GM21529 (cell line): ENCODE results near the gene KIF1A.
"Not testable (repeated sequence)": the region's sequence is repeated elsewhere in the genome, so short reads cannot be mapped to it uniquely, and the experiment has no call there.

Source experiments
- ATAC-seq: cut with Tn5 transposase; IDR thresholded peaks from one replicate; pipeline ENCODE4 v1.9.1; 2021; ENCODE audit not compliant: unreplicated experiment

Gene KIF1A

DNA sequence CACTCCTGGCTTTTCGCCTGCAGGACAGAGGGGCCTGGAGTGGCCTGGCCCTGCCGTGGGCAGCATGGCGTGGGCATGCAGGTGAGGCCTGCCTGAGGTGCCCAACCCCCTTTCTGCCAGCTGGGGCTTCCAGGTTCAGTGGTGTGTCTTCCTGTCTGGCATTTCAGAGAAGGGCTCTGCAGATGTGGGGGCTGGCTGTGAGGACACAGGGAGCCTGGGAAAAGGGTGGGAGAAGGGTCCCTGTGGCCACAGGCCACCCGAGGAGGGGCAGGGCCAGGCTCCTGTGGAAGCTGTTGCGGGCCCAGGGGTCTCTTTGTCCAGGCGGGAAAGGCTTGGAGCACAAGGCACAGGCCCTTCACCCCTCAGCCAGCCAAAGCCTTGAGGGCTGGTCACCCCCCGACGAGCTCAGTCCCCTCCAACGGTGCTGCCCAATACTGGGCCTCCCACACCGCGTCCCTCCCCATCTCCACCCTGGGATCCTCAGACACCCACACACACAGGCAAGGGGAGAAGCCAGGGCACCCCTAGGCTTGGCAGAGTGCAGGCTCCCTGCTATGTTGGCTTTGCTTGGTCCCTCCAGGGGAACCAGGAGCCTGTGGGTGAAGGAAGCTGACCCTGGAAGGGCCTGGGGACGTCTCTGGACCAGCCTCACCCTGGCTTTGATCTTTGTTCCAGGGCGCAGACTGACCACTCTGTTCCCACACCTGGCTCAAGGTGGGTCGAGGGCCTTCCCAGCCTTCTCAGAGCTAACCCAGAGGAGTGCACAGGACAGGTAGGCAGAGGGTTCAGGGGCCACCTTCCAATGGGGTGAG, 132.1 kb downstream of the KIF1A start:
- no peak for ATAC-seq

GRCh38 chr2:240687045-240687740, 132.8 kb downstream of the KIF1A start:
- no peak for ATAC-seq

GRCh38 chr2:240686460-240686859, 133.6 kb downstream of the KIF1A start:
- ATAC-seq, result no peak

- no peak for ATAC-seq
Measured at GRCh38 chr2:240685771-240686371, 134.1 kb downstream of the KIF1A start.

DNA sequence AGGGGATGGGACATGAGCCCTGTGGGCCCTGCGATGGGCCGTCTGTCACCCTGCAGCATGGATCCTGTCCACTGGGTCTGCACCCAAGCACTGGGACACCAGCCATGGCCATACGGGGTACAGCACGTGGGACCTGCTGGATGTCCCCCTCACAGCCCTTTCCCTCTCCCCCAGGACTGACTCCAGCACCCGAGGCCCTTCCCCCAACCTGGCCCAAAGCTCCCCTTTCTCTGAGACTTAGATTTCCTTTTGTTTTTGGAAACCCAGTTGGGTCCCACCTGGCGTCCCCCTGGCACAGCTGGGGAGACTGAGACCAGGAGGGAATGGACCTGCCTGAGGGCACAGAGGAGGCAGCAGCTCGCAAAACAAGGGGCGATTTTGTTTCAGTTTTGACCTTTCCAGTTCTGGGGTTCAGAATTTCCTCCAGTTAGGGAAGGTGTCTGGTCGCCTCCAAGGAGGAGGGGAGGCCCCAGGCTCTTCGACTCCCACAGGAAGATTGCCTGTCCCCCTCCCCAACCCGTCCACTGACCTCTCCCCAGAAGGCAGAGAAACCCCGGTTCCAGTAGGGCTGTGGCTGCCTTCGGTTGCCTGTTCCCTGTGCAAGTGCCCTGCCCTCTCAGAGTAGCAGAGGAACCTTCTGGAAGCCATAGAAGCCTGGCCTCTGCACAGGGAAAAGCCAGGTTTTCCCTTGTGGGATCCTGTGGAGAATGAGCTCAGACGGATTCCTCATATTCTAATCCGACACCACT, 135.9 kb downstream of the KIF1A start:
- ATAC-seq, result not testable (repeated sequence)

DNA sequence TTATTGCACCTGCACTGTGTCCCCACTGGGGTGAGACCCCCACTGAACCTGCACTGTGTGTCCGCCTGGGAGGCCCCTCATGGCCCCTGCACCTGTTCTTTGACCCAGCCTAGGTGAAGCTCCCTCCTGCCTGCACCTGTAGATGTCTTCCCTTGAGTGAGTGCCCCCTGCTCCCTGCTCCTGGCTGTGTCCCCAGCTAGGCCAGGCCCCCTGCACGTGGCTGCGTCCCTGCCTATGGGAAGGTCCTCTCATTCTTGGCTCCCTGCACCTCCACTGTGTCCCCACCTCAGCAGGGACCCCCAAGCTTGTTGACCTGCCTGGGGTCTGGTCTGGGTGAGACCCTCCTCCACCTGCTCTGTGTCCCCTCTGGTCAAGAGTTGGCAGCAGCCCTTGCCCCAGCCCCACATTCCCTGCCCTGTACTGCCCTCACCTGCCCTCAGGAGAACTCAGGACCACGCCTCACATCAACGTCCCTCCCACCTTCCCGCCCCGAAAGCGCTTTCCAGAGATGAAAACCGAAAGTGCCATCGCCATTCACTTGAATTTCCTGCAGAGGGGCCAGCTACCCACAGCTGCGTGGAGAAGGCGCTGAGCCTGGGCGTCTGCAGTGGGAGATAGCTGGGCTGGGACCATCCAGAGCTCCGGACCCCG, 136.6 kb downstream of the KIF1A start:
- not testable (repeated sequence) for ATAC-seq

DNA sequence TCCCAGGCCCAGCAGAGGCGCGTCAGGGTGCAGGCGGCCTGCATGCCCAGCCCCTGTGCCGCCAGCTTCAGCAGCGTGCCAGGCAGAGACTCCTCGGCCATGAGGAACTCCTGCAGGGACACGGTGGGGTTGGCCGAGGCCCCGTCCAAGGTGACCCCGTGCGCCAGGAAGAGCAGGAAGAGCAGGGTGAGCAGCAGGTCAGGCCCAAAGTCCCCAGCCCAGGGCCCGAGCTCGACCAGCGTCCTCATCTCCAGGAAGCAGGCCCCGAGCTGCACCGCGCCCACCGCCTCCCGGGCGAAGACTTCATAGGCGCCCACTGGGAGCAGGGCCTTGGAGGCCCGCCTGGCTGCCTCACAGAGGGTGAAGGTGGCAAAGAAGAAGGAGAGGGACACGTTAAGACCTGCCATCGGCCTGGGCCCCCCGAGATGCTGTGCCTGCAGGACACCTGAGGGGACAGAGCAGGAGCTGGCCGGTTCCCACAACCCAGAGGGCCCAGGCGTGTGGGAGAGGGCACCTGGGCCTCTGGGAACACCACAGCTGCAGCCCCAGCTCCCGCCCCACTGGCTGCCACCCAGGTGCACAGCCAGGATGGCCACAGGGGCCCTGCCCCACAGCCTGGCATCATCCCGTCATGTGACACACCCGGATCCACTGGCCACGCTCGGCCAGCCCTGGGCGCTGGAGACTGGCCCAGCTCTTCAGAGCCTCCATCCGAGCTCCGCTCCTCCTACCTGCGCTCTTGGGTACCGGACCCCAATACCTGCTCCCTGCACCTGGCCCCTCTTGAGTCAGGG, 137.4 kb downstream of the KIF1A start, which contains the start of gene AQP12B:
TSS of gene AQP12B (minus strand) at position 455 of the 794 bp plus-strand sequence. CDS start at position 407, 48 bp downstream.
- not testable (repeated sequence) for ATAC-seq

GRCh38 chr2:240680185-240680584, 139.8 kb downstream of the KIF1A start:
- not testable (repeated sequence) for ATAC-seq

DNA sequence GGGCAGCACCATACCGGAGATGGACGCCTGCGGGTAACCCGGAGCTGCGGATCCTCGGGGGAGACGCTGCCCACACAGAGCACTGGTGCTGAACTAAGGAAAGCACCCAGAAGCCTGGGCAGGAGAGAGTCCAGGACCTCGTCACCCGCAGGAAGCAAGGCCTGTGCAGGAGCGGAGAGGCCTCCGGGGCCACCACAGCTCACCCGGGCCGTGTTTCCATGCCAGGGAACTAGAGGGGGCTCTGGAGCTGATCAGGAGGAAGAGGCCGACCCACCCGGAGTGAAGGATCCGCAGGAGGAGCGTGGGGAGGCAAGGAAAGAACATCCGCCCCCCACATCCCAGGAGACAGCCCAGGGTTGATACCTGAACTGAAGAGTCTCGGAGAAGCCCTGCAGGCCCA, 141.1 kb downstream of the KIF1A start:
- not testable (repeated sequence) for ATAC-seq

GRCh38 chr2:240678043-240678442, 142.0 kb downstream of the KIF1A start:
- not testable (repeated sequence) for ATAC-seq

GRCh38 chr2:240675345-240675744, 144.7 kb downstream of the KIF1A start:
- not testable (repeated sequence) for ATAC-seq

DNA sequence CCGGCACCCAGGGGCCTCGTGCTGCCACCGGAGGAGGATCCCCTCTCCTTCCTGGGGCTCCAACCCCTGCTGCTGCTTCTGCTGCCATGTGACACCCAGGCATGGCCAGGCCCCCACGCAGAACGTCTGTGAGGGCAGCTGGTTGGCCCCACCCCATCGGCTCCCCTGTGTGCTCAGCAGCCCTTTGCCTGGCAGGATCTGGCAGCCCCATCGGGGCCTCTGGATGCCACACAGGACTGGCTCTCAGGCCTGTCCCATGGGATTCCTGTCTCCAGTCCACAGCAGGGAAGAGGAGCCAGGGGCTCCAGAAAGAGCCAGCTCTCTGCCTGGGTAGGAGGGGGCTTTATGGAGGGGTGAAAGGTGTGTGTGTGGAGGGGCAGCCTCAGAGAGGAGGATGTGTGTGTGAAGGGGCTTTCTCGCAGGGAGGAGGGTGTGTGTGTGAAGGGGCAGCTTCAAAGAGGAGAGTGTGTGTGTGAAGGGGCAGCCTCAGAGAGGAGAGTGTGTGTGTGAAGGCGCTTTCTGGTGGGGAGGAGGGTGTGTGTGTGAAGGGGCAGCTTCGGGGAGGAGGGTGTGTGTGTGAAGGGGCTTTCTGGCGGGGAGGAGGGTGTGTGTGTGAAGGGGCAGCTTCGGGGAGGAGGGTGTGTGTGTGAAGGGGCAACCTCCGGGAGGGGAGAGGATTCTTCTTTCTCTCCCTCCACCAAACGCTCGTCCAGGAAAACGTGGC, 145.4 kb downstream of the KIF1A start:
- not testable (repeated sequence) for ATAC-seq

GRCh38 chr2:240672701-240673190, 147.3 kb downstream of the KIF1A start:
- ATAC-seq, result no peak

DNA sequence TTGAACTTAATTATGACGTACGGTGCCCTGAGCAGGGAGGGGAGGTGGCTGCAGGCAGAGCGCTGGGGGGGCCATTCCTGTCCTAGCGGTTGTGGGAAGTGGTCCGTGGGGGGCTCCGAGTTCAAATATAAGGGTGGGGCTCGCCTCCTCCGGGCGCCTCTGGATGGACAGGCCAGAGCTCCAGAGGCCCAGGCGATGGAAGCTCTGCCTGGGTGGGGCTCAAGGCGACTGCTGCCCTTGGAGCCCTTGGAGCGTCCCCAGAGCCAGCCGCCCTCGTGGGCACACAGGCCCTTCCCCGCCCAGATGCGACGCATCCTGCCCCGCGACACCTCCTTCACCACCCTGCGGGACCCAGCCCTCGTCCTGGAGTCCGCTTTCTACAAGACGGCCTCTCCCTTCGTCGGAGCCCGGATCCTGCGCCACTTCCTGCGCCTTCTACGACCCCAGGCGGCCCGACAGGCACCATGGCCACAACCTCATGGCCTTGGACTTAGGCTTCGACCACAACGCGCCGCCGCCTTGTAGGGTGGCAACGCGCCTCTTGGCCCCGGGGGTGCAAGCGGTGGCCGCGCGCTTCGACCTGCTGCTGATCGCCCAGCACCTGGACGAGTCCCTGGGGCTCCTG, 147.8 kb downstream of the KIF1A start:
- no peak for ATAC-seq

DNA sequence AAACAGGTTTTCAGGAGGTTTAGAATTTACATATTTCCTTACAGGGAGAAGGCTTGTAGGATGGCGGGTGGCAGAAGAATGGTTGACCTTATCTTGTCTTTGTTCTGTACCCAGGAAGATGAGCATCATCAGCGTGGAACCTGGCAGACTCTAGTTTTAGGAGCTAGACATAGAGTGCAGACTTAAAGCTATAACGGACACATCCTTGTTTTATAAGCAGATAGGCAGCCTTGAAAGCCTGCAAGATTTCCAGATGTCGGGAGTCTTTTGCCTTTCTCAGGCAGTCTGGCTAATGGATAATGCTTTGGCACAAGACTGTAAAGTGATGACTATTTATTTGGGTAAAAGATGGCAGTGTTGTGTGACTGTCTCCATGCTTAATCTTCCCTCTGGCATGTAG, 149.1 kb downstream of the KIF1A start:
- ATAC-seq, result no peak

DNA sequence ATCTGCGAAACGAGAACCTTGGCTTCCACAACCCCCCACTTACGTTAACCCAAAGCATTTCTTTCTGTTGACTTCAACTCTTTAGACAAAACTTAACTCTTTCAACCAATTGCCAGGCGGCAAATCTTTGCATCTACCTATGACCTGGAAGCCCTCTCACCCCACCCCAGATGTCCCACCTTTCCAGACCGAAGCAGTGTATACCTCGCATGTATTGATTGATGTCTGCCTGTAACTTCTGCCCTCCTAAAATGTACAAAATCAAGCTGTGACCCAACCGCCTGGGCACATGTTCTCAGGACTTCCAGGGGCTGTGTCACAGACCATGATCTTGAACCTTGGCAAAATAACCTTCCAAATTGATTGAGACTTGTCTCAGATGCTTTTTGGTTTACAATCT, 149.6 kb downstream of the KIF1A start:
- ATAC-seq, result no peak

- no peak for ATAC-seq
Measured at GRCh38 chr2:240664622-240665021, 155.4 kb downstream of the KIF1A start.
